Measurements from ENCODE around the gene CA10. TPM values are rescaled to one million over a fixed set of nuclear protein-coding genes. Genes with fewer than 3 reads are reported as not detected.

The CA10 gene
- total RNA-seq, 2 donors from 2014 or later, result 0.26 TPM; not detected in 1

GRCh38 chr17:51842763-51843162 lies 315.8 kb downstream of the CA10 start:
- TF ChIP-seq POLR2A (IDR thresholded peaks at IDR 0.05), result no peak
- TF ChIP-seq, protein P1, sequence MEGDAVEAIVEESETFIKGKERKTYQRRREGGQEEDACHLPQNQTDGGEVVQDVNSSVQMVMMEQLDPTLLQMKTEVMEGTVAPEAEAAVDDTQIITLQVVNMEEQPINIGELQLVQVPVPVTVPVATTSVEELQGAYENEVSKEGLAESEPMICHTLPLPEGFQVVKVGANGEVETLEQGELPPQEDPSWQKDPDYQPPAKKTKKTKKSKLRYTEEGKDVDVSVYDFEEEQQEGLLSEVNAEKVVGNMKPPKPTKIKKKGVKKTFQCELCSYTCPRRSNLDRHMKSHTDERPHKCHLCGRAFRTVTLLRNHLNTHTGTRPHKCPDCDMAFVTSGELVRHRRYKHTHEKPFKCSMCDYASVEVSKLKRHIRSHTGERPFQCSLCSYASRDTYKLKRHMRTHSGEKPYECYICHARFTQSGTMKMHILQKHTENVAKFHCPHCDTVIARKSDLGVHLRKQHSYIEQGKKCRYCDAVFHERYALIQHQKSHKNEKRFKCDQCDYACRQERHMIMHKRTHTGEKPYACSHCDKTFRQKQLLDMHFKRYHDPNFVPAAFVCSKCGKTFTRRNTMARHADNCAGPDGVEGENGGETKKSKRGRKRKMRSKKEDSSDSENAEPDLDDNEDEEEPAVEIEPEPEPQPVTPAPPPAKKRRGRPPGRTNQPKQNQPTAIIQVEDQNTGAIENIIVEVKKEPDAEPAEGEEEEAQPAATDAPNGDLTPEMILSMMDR (IDR thresholded peaks at IDR 0.05), result no peak
- no peak for DNase-seq
- H3K36me3 ChIP-seq (replicated peaks in 1 of 2; ENCODE audit: insufficient read depth in 1 of 2, low read depth in 2 of 2), result no peaks in the 10 kb centered on the region
- no peaks in the 10 kb centered on the region for H3K9me3 ChIP-seq
- no peak overlapping the region for H3K27ac ChIP-seq
- H3K27me3 ChIP-seq, result no peaks in the 10 kb centered on the region
- no peak overlapping the region for H3K4me3 ChIP-seq
- no peak for ATAC-seq
- intact Hi-C loops (cut with DNase I), result no loop called here
- H3K4me1 ChIP-seq, result no peaks in the 10 kb centered on the region

GRCh38 chr17:51841669-51842068 lies 316.8 kb downstream of the CA10 start:
- H3K36me3 ChIP-seq (replicated peaks in 1 of 2; ENCODE audit: insufficient read depth in 1 of 2, low read depth in 2 of 2), result no peaks in the 10 kb centered on the region
- 79 to 81% methylated on average over 1 of the region's 1 CpG for WGBS, 2 donors
- no peaks in the 10 kb centered on the region for H3K9me3 ChIP-seq
- DNase-seq (no peak), ATAC-seq (no peak)
- no peak for TF ChIP-seq POLR2A (IDR thresholded peaks at IDR 0.05)
- TF ChIP-seq, protein P1 (IDR thresholded peaks at IDR 0.05), result no peak
- no peaks in the 10 kb centered on the region for H3K27me3 ChIP-seq
- H3K4me1 ChIP-seq, result no peaks in the 10 kb centered on the region
- H3K4me3 ChIP-seq, result no peak overlapping the region
- intact Hi-C loops (cut with DNase I), result no loop called here
- no peak overlapping the region for H3K27ac ChIP-seq

DNA sequence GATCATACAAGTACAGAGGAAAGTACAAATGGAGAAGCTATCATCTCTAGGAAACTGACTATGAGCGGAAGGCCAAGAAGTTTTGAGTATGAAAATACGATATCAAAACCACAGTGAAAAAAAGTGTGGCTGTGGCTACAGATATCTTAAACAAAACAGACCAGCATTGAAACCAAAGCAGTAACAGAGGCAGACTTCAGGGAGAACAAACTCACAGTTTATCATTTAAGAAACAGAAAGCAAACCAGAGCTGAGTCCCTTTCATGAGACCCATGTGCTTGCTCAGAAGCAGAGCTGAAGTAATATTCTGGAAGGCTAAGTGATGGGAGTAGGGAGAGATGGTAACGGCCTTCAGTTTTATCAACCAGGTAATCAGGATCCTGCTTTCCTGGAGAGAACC lies 317.8 kb downstream of the CA10 start:
- intact Hi-C loops (cut with DNase I), result no loop called here
- no peaks in the 10 kb centered on the region for H3K36me3 ChIP-seq (replicated peaks in 1 of 2; ENCODE audit: insufficient read depth in 1 of 2, low read depth in 2 of 2)
- H3K4me1 ChIP-seq, result no peaks in the 10 kb centered on the region
- H3K4me3 ChIP-seq, result no peak overlapping the region
- H3K27ac ChIP-seq, result no peak overlapping the region
- ATAC-seq (no peak), DNase-seq (no peak)
- WGBS, 2 donors, result 66 to 70% methylated on average over 3 of the region's 3 CpGs
- TF ChIP-seq, protein P1 (IDR thresholded peaks at IDR 0.05), result no peak
- no peak for TF ChIP-seq POLR2A (IDR thresholded peaks at IDR 0.05)
- no peaks in the 10 kb centered on the region for H3K27me3 ChIP-seq
- no peaks in the 10 kb centered on the region for H3K9me3 ChIP-seq

DNA sequence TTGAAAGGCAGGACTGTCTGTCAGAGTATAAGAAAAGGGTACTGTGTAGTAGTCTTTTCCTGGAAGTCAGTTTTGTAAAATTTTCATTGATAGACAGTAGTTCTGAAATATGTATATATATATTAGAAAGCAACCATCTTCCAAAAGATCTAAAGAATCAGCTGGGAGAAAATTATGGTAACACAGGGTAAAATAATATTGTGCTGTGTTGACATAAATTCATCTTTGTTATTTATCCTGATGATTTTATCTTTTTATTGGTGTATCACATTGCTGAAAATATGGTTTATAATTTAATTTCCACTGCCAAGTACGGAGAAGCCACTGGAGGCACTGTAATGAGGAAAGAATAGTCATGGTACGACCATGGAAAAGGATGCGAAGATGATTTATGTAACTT lies 324.9 kb downstream of the CA10 start:
- Histone ChIP-seq H3K4me1 (no peaks in the 10 kb centered on the region), H3K36me3 (replicated peaks in 1 of 2; ENCODE audit: insufficient read depth in 1 of 2, low read depth in 2 of 2) (no peaks in the 10 kb centered on the region), H3K27ac (no peak overlapping the region), H3K4me3 (no peak overlapping the region), H3K27me3 (no peaks in the 10 kb centered on the region), H3K9me3 (no peaks in the 10 kb centered on the region)
- no peak for ATAC-seq
- no peak for TF ChIP-seq POLR2A (IDR thresholded peaks at IDR 0.05)
- WGBS, 2 donors, result 77% methylated on average over 3 of the region's 3 CpGs
- intact Hi-C loops (cut with DNase I), result no loop called here
- DNase-seq, result no peak

DNA sequence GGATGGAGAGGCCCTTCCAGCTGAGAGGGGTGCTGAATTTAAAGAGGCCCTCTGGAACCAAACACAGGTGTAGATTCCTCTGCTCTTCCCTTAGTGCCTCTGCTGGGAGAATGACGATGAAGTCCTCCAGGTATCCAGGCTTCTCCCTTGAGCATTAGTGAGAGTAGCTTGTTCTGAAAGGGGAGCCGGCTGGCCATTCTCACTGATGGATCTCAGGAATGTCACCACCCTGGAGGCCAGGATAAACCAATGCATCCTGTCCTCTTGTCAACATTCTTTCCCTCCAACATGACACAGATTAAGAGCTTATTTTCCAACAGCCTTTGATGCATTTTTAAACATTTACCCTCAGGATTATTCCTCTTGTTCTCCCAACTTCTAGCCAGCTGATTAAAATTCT lies 325.5 kb downstream of the CA10 start:
- ATAC-seq (no peak), DNase-seq (no peak)
- H3K4me1 ChIP-seq, result no peaks in the 10 kb centered on the region
- no peaks in the 10 kb centered on the region for H3K36me3 ChIP-seq (replicated peaks in 1 of 2; ENCODE audit: insufficient read depth in 1 of 2, low read depth in 2 of 2)
- no peak overlapping the region for H3K27ac ChIP-seq
- WGBS, 2 donors, result 60 to 70% methylated on average over 2 of the region's 2 CpGs
- TF ChIP-seq, protein P1 (IDR thresholded peaks at IDR 0.05), result no peak
- no peak for TF ChIP-seq POLR2A (IDR thresholded peaks at IDR 0.05)
- no peaks in the 10 kb centered on the region for H3K27me3 ChIP-seq
- intact Hi-C loops (cut with DNase I), result no loop called here
- no peaks in the 10 kb centered on the region for H3K9me3 ChIP-seq
- H3K4me3 ChIP-seq, result no peak overlapping the region
